Brain microvascular endothelial cell (primary cell): ENCODE results near the gene SLC9C1.

Experiments
- DNase-seq: peaks from one replicate; pipeline ENCODE4 v3.0.0-alpha.2; 2020
- H3K27ac ChIP-seq: fragments of 250-450 bp; sonication (Bioruptor Pico); 2 replicates; pipeline ENCODE4 v1.5.1; 2020; ENCODE audit warnings: mild to moderate bottlenecking, moderate library complexity
- H3K27me3 ChIP-seq: fragments of 250-450 bp; sonication (Bioruptor Pico); replicated peaks from 2 replicates; pipeline ENCODE4 v1.5.1; 2020; ENCODE audit warnings: mild to moderate bottlenecking
- H3K36me3 ChIP-seq: fragments of 250-450 bp; sonication (Bioruptor Pico); replicated peaks from 2 replicates; pipeline ENCODE4 v1.5.1; 2020; ENCODE audit warnings: mild to moderate bottlenecking
- H3K4me3 ChIP-seq: 2 replicates; pipeline ENCODE4 v1.5.1; 2011; ENCODE audit warnings: low read depth, mild to moderate bottlenecking, control low read depth, low read length, moderate library complexity
- in situ Hi-C: cut with HindIII; loops from 2 replicates; pipeline ENCODE4 v1.10.0; 2017; ENCODE audit warnings: low sequenced_read_pairs, low pct_ligation_motif_present
- TF ChIP-seq, protein P1 (sequence below): IDR thresholded peaks from 2 replicates; pipeline ENCODE4 v1.5.1; 2011; ENCODE audit warnings: low read depth, mild to moderate bottlenecking, moderate library complexity, low read length, control low read depth, inconsistent platforms; ENCODE audit errors: missing control alignments

SLC9C1 gene

GRCh38 chr3:112253301-112253971, 40.6 kb downstream of the SLC9C1 start:
- no peak overlapping the region for H3K4me3 ChIP-seq
- DNase-seq, result no peak
- TF ChIP-seq, protein P1, sequence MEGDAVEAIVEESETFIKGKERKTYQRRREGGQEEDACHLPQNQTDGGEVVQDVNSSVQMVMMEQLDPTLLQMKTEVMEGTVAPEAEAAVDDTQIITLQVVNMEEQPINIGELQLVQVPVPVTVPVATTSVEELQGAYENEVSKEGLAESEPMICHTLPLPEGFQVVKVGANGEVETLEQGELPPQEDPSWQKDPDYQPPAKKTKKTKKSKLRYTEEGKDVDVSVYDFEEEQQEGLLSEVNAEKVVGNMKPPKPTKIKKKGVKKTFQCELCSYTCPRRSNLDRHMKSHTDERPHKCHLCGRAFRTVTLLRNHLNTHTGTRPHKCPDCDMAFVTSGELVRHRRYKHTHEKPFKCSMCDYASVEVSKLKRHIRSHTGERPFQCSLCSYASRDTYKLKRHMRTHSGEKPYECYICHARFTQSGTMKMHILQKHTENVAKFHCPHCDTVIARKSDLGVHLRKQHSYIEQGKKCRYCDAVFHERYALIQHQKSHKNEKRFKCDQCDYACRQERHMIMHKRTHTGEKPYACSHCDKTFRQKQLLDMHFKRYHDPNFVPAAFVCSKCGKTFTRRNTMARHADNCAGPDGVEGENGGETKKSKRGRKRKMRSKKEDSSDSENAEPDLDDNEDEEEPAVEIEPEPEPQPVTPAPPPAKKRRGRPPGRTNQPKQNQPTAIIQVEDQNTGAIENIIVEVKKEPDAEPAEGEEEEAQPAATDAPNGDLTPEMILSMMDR, result no peak
- H3K36me3 ChIP-seq, result no peaks in the 10 kb centered on the region
- no peak overlapping the region for H3K27ac ChIP-seq
- no peaks in the 10 kb centered on the region for H3K27me3 ChIP-seq
- in situ Hi-C loops, result no loop called here

DNA sequence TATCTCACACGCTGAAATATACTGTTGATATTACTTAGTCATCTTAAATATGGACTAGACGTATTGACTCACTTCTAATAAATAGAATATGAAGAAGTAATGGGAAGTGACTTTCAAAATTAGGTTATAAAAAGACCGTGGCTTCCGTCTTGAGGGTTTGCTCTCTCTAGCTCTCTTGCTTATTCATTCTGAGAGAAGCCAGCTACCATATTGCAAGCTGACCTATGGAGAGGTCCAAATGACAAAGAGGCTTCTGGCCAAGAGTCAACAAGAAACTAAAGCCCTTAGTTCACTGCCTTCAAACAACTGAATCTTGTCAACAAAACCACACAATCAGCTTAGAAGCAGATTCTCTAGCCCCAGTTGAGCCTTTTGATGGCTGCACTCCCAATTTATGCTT, 46.1 kb downstream of the SLC9C1 start:
- DNase-seq, result no peak
- H3K4me3 ChIP-seq, result no peak overlapping the region
- TF ChIP-seq, protein P1, result no peak
- no peak overlapping the region for H3K27ac ChIP-seq
- no peaks in the 10 kb centered on the region for H3K27me3 ChIP-seq
- no peaks in the 10 kb centered on the region for H3K36me3 ChIP-seq
- in situ Hi-C loops, result no loop called here

DNA sequence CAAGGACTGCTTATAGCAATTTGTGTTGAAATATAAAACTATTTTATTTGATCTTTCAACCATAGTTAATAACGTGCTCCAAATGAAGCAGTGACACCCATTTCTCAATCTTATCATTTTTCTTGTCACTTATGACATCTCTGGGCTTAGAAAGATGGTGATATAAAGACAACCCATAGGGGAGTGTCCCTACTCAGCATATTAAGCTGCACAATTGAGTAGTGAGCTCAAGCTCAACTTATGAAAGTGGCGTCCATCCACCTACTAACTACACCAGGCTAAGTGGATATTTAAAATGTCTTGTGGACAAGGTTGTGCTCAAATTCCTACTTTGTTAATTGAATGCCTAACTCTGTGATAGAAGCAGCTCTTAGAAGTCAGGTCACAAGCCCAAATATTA, 46.7 kb downstream of the SLC9C1 start:
- TF ChIP-seq, protein P1, result no peak
- H3K36me3 ChIP-seq, result no peaks in the 10 kb centered on the region
- in situ Hi-C loops, result no loop called here
- H3K27me3 ChIP-seq, result no peaks in the 10 kb centered on the region
- H3K27ac ChIP-seq, result no peak overlapping the region
- H3K4me3 ChIP-seq, result no peak overlapping the region
- DNase-seq, result no peak

- Histone ChIP-seq H3K4me3 (no peak overlapping the region), H3K27me3 (no peaks in the 10 kb centered on the region), H3K36me3 (no peaks in the 10 kb centered on the region), H3K27ac (no peak overlapping the region)
- in situ Hi-C loops, result no loop called here
- TF ChIP-seq, protein P1, result no peak
- DNase-seq, result no peak
These were observed 60.9 kb downstream of the SLC9C1 start for GRCh38 chr3:112233083-112233482.

DNA sequence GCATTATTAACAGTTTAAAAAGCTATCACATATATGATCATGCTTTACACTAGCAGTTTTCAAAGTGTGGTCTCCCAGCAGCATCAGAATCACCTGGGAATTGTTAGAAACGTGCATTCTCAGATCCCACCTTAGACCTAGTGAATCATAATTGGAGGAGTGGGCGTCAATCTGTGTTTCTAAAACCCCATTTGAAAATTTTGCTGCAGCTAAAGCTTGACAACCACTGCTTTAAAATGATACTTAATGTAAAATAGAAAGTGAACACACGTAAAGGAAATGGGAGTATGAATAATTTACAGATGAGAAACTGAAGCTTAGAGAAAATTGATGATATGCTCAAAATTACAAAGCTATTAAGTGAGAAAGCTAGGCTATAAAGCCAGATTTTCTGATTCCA, 62.3 kb downstream of the SLC9C1 start:
- in situ Hi-C loops, result no loop called here
- TF ChIP-seq, protein P1, result no peak
- no peak for DNase-seq
- Histone ChIP-seq H3K27me3 (no peaks in the 10 kb centered on the region), H3K36me3 (no peaks in the 10 kb centered on the region), H3K27ac (no peak overlapping the region), H3K4me3 (no peak overlapping the region)

GRCh38 chr3:112230033-112230432, 64.0 kb downstream of the SLC9C1 start:
- H3K36me3 ChIP-seq, result no peaks in the 10 kb centered on the region
- TF ChIP-seq, protein P1, result no peak
- H3K27me3 ChIP-seq, result no peaks in the 10 kb centered on the region
- H3K27ac ChIP-seq, result no peak overlapping the region
- no peak for DNase-seq
- in situ Hi-C loops, result no loop called here
- H3K4me3 ChIP-seq, result no peak overlapping the region
